HUES6 (cell line): ENCODE measurements around the gene MARVELD3.

Experiments used
- H3K27ac ChIP-seq: 2 replicates; pipeline ENCODE4 v1.7.0; 2013; ENCODE audit warnings: low read depth, mild to moderate bottlenecking, low read length, inconsistent platforms
- H3K27me3 ChIP-seq: 2 replicates; pipeline ENCODE4 v1.6.1; 2013; ENCODE audit warnings: low read length; ENCODE audit not compliant: control insufficient read depth, insufficient read depth
- H3K36me3 ChIP-seq: 2 replicates; pipeline ENCODE4 v1.6.1; 2013; ENCODE audit warnings: low read length; ENCODE audit not compliant: control insufficient read depth, insufficient read depth
- H3K4me1 ChIP-seq: 2 replicates; pipeline ENCODE4 v1.6.1; 2013; ENCODE audit warnings: low read length; ENCODE audit not compliant: control insufficient read depth, insufficient read depth
- H3K4me3 ChIP-seq: 2 replicates; pipeline ENCODE4 v1.5.1; 2013; ENCODE audit warnings: low read depth, low read length
- H3K9ac ChIP-seq: one replicate; pipeline ENCODE4 v1.6.1; 2013; ENCODE audit warnings: mild to moderate bottlenecking, low read length
- H3K9me3 ChIP-seq: 2 replicates; pipeline ENCODE4 v1.6.1; 2013; ENCODE audit warnings: low read depth, low read length; ENCODE audit not compliant: control insufficient read depth, insufficient read depth

The MARVELD3 gene

GRCh38 chr16:71648162-71648561 is 22.2 kb downstream of the MARVELD3 start:
- Histone ChIP-seq H3K27ac (no peak overlapping the region), H3K4me1 (0 out of 2 replicates have a peak, but pooled peaks cover 5% of the 10 kb centered on the region), H3K9me3 (no peaks in the 10 kb centered on the region), H3K4me3 (no peak overlapping the region), H3K36me3 (peaks cover 66% of the 10 kb centered on the region), H3K27me3 (no peaks in the 10 kb centered on the region), H3K9ac (no peak overlapping the region)

GRCh38 chr16:71648921-71649320 is 22.9 kb downstream of the MARVELD3 start:
- H3K36me3 ChIP-seq: peaks cover 71% of the 10 kb centered on the region
- H3K4me3 ChIP-seq: no peak overlapping the region

GRCh38 chr16:71649704-71650103 is 23.7 kb downstream of the MARVELD3 start:
- Histone ChIP-seq H3K27me3 (no peaks in the 10 kb centered on the region), H3K36me3 (peaks cover 78% of the 10 kb centered on the region), H3K9ac (no peak overlapping the region), H3K4me3 (no peak overlapping the region), H3K27ac (no peak overlapping the region), H3K9me3 (no peaks in the 10 kb centered on the region), H3K4me1 (no peaks in the 10 kb centered on the region)

More at GRCh38 chr16:71648921-71649320, 22.9 kb downstream of the MARVELD3 start:
- Histone ChIP-seq H3K27ac (no peak overlapping the region), H3K4me1 (0 out of 2 replicates have a peak, but pooled peaks cover 5% of the 10 kb centered on the region), H3K27me3 (no peaks in the 10 kb centered on the region), H3K9ac (no peak overlapping the region), H3K9me3 (no peaks in the 10 kb centered on the region)

GRCh38 chr16:71658771-71659170 is 32.8 kb downstream of the MARVELD3 start:
- H3K9ac ChIP-seq: no peak overlapping the region
- no peaks in the 10 kb centered on the region for H3K9me3 ChIP-seq
- H3K27me3 ChIP-seq: no peaks in the 10 kb centered on the region
- H3K36me3 ChIP-seq: peaks cover 73% of the 10 kb centered on the region
- H3K4me3 ChIP-seq: no peak overlapping the region
- no peak overlapping the region for H3K27ac ChIP-seq
- no peaks in the 10 kb centered on the region for H3K4me1 ChIP-seq

- H3K27ac ChIP-seq: no peak overlapping the region
- H3K4me1 ChIP-seq: no peaks in the 10 kb centered on the region
- H3K9me3 ChIP-seq: no peaks in the 10 kb centered on the region
- H3K4me3 ChIP-seq: no peak overlapping the region
- H3K9ac ChIP-seq: no peak overlapping the region
- H3K36me3 ChIP-seq: peaks cover 74% of the 10 kb centered on the region
- H3K27me3 ChIP-seq: no peaks in the 10 kb centered on the region
These were observed 33.5 kb downstream of the MARVELD3 start for GRCh38 chr16:71659471-71659870.

GRCh38 chr16:71666264-71666663 is 40.3 kb downstream of the MARVELD3 start:
- Histone ChIP-seq H3K27ac (no peak overlapping the region), H3K9me3 (no peaks in the 10 kb centered on the region), H3K4me1 (no peaks in the 10 kb centered on the region), H3K36me3 (peaks cover 90% of the 10 kb centered on the region), H3K9ac (no peak overlapping the region), H3K4me3 (no peak overlapping the region), H3K27me3 (no peaks in the 10 kb centered on the region)

- Histone ChIP-seq H3K9me3 (no peaks in the 10 kb centered on the region), H3K27me3 (no peaks in the 10 kb centered on the region), H3K9ac (no peak overlapping the region), H3K4me1 (no peaks in the 10 kb centered on the region), H3K36me3 (peaks cover 91% of the 10 kb centered on the region), H3K27ac (no peak overlapping the region), H3K4me3 (no peak overlapping the region)
These were observed 41.1 kb downstream of the MARVELD3 start for GRCh38 chr16:71666928-71667707.

- Histone ChIP-seq H3K9me3 (no peaks in the 10 kb centered on the region), H3K27me3 (no peaks in the 10 kb centered on the region), H3K9ac (no peak overlapping the region), H3K4me3 (no peak overlapping the region), H3K4me1 (no peaks in the 10 kb centered on the region), H3K36me3 (peaks cover 92% of the 10 kb centered on the region), H3K27ac (no peak overlapping the region)
These were observed 44.0 kb downstream of the MARVELD3 start for GRCh38 chr16:71669926-71670536.

GRCh38 chr16:71670537-71670936 is 44.6 kb downstream of the MARVELD3 start:
- Histone ChIP-seq H3K27me3 (no peaks in the 10 kb centered on the region), H3K36me3 (peaks cover 92% of the 10 kb centered on the region), H3K27ac (no peak overlapping the region), H3K9ac (no peak overlapping the region), H3K4me3 (no peak overlapping the region), H3K4me1 (no peaks in the 10 kb centered on the region), H3K9me3 (no peaks in the 10 kb centered on the region)

GRCh38 chr16:71671165-71671564 is 45.2 kb downstream of the MARVELD3 start:
- no peaks in the 10 kb centered on the region for H3K27me3 ChIP-seq
- no peak overlapping the region for H3K4me3 ChIP-seq
- no peak overlapping the region for H3K27ac ChIP-seq
- H3K9ac ChIP-seq: no peak overlapping the region
- peaks cover 92% of the 10 kb centered on the region for H3K36me3 ChIP-seq
- no peaks in the 10 kb centered on the region for H3K4me1 ChIP-seq
- H3K9me3 ChIP-seq: no peaks in the 10 kb centered on the region

GRCh38 chr16:71672125-71672524 is 46.1 kb downstream of the MARVELD3 start:
- Histone ChIP-seq H3K27ac (no peak overlapping the region), H3K4me3 (no peak overlapping the region), H3K4me1 (no peaks in the 10 kb centered on the region), H3K9ac (no peak overlapping the region), H3K27me3 (no peaks in the 10 kb centered on the region), H3K36me3 (peaks cover 92% of the 10 kb centered on the region), H3K9me3 (no peaks in the 10 kb centered on the region)
